CD4-positive, alpha-beta T cell treated with Interferon gamma for 1 hour (primary cell): Measurements from ENCODE around the gene CAMK2B.

Experiments
- DNase-seq: peaks from one replicate; pipeline ENCODE4 v3.0.0-alpha.2; 2020

The CAMK2B gene

DNA sequence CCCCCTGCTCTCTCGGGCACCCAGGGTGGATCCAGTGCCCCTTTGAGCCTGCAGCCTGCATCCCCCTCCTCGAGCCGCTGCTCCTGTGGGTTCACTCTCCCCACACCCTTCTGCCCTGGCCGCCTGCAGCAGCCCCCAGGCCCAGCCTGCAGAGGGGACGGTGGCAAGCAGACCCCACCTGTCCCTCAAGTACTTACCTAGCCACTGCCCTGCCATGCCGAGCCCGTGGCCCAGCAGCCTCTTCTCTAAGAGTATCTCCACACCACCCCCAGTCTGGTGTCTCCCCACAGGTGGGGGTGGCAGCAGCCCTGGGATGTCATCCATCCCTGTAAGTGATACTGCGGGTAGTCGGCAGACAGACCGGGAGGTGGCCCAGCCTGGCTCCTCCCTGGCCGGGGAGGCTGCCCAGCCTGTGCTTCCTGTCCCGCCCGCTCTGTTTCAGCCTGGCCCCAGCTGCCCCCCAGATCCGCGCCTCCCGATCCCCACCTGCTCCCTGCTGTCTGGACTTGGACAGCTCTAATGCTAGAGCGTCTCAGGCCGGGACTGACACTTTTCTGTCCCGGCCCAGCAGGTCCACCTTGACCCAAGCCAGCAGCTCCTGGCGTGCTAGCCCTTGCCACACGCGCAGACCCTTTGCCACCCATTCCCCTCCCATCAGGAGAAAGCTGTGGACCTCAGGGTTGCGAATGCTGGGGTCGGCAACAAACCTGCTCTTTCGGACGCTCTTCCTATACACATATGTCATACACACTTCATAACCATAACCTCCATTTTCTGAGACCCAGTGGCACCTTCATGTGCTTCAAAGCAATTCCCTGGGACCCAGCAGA lies 99.6 kb downstream of the CAMK2B start:
- no peak for DNase-seq

DNA sequence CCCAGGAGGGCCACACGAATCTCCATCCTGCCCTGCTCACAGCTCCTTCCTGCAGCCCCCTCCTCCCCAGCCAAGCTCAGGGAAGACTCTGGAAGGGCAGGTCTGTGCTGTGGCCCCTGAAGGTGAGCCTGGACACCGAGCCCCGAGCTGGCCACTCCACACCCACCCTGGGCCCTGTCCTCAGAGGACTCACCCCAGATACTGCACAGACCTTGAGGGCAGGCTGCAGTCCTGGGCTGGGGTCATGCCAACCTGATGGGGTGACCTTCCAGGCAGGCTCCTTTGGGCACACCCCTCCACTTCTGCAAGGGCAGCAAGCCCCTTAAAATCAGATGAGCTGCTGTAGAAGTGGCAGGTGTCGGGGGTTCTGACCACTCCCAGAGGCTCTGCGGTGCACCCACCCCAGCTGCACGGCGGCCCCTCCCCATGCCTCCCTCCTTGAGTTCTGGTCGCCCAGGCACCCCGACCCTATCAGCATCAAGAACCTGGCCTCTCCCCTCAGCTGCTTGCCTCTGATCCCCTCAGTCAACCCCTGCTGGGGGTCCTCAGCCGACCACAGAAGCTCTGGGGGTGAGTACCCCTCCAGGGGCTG lies 100.3 kb downstream of the CAMK2B start:
- DNase-seq, result no peak

DNA sequence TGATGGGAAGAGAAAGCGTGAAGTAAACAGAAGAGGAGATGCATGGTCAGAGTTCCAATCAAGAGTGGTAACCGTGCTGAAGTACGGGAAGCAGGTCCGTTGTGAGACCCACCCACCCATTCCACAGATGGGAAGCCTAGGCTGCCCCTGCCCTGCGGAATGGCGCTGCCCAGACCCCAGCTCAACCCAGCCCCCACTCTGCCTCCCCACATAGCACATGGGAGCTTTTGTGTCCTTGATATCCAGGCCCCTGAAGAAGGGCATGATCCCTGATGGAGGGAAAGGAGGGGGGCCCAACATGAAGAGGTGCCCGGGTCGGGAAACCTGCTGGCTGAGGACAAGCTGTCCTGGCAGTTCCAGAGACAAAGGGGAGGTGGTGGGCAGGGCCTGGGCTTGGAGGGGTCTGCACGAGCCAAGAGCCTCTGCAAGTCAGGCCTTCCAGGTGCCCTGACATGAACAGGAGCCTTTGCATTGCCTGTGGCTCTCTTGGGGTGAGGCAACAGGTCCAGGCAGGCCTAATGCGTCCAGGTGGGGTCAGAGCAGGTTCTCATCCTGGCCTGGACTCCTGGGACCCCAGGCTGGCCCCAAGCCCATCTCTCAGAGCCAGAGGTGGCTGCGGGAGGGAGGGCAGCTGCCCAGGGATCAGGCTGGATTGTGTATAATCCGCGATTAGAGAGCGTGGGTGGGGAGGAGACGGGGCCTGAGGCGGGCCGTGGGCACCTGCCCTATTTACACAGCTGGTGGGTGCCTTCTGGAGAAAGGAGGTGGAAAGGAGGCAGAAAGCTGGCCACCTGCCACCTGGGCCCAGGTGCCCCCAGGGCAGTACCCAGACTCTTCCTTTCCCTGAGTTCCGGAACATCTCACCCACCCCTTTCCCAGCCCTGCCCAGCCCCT lies 101.1 kb downstream of the CAMK2B start:
- no peak for DNase-seq

DNA sequence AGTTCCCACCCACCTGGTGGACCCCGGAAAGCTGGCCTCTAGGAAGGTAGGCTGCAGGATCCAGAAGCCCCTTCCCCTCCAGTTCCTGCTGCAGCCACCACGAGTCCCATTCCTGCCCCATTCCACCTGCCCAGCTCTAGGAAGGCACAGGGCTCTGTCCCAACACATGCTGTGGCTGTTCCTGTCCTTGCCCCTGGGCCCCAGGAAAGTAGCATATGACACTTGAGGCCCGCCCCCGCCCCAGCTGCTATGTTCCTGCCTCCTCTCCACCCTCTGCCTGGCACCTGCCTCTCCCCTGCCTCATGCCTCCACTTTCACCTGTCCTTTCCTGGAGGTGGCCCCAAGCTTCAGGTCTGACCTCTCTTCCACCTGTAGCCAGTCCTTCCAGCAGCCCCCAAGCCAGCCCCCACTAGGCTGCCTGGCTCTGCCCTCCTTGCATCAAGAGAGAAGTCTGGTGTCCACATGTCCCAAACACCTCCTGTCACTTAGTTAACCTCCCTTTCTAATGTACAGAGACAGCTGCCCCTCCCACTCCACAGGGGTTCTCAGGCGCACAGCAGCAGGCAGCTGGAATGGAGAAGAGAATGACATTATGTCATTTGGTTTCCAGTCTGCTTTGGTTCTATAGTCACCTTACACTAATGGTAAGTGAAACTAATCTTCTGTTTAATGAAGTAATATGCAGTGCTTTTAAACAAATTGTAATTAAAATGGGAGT lies 101.9 kb downstream of the CAMK2B start:
- DNase-seq, result no peak

DNA sequence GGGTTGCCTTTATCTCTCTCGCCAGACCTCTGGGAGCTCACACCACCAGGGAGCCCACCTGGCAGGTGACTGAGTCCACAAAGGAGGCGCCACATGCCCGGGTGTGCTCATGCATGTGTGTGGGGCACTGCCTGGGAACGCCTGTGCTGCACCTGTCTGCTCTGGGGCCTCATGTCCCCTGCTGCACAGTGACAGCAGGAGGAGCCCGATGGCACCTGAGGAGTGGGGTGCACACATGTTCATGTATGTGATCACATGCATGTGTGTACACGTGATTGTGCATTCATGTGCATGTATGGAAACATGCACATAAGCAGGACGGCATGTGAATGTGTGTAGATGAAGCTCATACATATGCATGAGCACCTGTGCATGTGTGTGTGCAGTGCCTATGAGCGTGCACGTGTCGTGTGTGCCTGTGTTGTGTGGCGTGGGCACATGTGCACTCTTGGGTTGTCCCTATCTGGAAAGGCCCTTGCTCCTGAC lies 102.6 kb downstream of the CAMK2B start:
- DNase-seq, result no peak

DNA sequence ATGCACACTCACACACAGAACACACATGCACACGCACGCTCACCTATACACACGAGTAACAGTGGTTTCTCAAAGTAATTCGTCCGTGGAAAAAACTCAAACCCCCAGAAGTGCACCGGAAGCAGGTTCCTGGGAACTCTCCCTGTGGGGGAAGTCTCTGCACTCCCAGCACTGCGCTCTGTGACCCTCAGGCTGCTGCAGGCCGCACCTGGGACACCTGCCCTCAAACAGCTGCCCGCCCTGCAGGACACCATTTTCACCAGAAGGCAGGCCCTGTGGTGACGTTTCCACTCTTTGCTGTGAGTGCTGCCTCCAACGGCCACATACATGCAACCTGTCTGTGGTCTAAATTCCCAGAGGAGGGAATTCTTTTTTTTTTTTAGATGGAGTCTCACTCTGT lies 103.3 kb downstream of the CAMK2B start:
- no peak for DNase-seq

DNA sequence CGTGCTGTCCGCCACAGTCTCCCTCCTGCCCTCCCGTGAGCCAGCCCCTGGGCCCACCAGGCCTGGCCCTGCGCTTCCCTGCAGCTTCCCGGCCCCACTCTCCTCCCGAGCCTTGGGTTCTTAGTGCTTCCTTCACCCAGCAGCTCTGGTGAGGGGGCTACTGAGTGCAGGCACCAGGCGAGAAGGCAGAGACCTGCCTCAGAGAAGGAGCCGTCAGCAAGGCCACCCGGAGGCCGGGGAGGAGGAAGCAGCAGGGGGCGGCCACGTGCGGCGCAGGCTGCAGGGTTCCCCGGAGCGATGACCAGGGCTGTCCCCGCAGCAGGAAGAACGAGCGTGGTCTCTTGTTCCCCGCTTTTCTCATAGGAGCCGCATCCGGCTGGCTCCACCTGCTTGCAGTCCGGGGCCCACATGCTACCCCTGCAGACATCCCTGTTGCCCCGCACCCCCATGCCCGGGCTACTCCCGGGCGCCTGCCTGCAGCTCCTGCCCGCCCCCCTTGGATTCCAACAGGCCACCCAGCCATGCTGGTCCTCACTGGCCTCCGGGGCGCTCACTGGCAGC lies 104.1 kb downstream of the CAMK2B start:
- DNase-seq, result no peak

DNA sequence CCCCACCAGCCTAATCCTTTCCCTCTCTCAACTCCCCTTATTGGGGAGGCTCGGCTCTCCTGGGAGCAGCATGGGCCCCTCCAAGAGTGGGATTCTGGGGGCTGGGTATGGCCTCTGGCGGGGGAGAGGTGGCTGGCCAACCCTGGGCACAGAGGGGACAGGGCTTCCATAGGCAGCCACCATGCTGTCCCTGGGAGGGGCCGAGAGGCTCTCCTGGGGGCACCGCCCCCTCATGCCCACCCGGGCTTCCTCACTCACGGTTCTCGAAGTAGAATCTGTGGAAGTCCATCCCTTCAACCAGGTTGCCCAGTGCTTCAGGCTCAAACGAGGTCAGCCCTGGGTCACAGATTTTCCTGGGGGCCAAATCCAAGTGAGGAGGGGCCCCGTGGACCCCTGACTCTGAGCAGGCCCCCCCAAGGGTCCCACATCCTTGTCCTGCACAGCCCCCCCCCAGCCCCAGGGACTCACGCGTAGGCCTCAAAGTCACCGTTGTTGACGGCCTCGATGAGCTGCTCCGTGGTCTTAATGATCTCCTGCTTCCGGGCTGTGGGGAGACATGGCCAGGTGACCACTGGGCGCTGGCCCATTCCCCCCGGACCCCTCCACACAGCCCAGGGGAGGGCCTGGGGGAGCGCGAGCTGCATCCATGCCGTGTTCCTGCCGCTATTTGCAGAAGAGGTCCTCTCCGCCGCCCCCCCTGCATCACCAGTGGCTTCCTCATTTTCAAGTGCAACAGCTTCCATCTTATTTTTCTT lies 104.9 kb downstream of the CAMK2B start:
- no peak for DNase-seq

DNA sequence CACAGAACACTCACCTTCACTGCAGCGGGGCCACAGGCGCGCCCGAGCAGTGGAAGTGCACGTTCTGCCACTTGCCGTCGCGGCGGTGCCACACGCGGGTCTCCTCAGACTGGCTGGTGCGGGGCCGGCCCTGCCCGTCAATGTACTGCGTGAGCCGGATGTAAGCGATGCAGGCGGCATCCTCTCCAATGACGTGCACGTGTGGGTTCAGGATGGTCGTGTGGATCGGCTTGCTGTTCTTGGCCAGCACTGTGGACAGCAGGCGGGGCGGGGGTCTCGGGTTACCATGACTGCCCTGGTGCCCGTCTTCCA lies 105.4 kb downstream of the CAMK2B start:
- no peak for DNase-seq

DNA sequence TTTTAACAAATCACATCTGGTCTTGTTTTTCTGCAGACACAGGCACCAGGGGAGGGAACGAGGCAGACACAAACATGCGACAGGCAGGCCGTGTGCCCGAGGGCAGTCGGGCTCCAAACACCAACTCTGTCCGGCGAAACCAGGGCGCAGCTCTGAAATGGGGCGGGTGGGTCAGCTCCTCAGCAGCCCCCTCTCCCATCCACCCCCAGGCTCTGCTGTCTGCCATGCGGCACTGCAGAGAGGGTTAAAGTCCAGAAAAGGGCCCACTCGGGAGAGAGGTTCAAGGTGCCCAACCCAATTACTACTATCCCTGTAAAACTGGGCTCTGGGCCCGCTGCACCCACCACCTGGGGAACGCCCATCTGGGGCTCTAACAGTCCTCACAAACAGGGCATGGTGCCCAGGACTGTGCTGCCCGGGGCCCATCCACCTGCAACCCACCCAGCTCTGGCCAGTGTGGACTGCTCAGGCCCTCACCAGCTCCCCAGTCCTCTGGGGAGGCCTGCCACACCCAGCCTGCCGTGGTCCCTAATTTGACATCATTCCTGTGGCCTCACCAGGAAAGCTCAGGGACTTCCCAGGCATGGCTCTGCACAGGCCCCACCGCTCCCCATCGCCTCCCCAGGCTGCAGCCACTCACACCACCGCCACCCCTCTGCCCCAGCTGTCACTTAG lies 105.9 kb downstream of the CAMK2B start:
- no peak for DNase-seq

DNA sequence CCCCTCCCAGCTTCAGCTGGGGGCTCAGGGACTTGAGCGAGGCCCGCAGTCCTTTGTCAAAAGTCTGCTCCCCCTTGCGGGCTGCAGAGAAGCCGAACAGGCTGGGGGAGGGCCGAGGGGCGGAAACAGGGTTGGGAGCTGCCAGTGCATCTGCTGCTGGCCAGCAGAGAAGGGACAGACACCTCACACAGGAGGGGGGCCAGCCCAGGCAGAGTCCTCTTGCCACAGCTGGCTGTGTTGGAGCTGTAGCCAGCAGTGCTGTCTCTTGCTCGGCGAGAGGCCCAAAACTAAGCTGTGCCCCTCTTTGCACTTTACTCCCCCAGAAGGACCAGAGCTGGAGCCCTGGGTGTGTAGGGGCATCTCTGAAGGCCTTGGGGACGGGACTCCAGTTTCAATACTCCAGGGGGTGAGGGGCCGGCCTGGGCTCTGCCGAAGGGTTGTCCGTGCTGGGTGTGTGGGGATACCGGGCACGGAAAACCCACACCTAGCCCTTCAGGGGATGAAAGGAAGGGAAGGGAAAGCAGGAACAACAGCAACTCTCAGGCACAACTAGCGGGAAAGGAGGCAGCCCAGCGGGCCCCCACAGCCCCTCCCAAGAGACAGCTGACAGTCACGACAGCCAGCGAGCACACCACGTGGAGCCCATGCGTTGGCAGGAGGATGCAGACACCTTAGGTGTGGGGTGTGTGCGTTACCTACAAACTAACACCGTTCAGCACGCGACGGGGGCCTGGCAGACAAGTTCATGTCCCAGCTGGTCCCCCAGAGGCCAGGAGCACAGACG lies 106.8 kb downstream of the CAMK2B start:
- DNase-seq, result no peak

DNA sequence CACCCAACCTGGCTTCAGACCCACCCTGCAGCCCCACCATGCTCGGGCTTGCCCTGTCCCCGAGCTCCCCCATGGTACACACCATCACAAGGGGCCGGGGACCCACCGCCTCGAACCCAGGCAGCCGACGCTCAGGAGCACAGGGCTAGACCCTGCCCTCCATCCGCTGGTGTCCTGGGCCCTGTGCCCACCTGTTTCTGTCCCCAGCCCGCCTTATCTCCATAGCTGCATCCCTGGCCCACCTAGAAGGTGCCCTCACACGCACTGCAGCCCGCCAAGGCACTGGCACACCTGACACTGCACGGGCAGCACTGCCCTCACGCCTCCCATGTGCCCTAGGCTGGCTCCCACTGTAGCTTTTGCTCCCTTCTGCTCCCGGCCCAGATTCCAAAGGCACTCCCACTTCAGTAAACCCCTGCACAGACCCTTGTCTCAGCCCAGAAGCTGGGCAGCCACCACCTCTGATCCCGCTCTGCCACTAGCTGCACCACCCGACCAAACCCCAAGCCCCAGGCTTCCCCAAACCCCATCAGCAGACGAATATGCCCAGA lies 107.5 kb downstream of the CAMK2B start:
- no peak for DNase-seq

DNA sequence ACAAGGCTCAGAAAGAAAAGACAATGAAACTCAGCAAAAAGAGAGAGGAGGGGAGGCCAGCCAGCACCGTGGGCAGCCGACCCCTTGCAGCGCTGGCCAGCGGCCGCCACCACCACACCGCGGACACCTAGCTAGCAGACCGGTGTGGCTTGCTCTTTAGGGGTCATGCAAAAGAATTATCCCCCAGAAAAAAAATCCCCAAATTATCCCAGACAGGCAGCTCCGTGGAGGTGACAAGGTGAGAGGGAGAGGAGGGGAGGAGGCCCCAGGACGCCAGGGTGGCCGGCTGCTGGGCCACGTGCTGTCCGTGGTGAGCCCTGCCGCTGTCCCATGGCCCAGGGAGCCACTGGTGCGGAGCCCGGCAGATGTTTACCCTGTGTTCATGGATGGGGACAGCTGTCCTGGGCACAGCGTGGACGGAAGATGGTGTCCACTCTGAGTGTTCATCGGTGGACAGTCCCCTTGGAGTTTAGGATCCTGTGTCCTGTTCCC lies 108.1 kb downstream of the CAMK2B start:
- DNase-seq, result no peak

DNA sequence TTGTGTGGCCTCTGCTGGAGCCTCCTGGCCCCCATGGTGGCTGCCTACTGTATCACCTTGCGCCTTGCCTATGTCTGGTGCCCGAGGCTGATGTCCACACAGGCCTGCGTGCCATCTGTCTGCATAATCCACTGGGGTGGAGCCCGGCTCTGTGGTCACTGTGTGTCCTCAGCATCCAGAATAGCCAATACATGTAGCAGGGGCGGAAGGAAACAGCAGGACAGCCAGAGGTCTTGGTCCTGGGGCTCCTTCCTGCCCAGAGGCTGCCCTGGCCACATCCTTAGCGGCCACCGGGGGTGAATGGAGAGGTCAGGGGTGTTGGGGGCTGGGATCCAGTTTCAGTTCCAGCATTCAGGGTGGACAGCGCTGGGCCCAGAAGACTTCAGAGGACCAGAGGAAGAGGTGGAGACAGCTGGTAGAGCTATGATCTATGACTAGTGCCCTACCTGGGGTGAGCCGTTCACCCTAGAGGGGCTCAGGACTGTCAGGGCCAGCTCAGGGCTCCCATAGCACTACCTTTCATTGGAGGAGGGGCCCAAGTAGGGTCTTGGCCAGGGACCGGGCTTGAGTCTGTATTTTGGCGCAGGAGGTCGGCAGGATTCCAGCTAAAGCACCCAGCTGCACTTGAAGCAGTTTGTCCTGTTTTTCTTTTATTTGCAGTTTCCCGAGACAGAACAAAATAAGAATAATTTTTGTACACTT lies 108.7 kb downstream of the CAMK2B start:
- DNase-seq, result no peak

DNA sequence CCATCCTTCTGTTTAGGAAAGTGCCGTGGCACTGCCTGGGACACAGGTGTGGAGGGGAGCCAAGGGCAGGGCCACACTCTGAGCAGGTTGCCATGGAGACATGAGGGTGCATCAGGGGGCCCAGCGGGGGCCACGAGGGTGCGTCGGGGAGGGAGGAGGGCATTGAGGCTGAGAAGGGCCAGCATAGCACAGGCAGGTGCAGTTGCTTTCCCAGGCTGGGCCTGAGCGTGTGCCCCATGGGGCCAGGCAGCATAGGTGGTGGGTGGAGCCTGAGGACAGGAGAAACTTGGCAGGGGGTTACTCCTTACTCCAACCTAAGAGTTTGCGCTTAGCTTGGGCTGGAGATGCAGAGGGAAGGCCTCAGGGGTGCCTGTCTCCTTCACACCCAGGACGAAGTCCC lies 109.4 kb downstream of the CAMK2B start:
- no peak for DNase-seq

DNA sequence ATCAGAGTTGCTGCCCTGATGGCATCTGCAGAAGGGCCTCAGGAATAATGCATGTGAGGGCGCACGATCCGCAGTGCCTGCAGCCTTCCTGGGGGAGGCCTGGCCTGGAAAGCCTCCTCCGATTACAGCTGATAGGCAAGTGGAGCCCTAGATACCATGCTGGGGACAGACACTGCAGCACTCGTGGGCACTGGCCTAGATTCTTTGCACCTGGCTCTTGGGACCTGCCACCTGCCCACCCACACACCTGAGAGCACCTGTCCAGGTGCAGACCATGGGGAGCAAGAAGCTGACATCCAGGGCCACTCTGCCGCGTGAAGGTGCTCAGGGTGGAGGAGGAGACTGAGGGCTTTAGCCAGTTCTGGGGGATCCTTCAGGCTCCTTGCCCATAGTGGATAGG lies 109.9 kb downstream of the CAMK2B start:
- DNase-seq, result no peak

DNA sequence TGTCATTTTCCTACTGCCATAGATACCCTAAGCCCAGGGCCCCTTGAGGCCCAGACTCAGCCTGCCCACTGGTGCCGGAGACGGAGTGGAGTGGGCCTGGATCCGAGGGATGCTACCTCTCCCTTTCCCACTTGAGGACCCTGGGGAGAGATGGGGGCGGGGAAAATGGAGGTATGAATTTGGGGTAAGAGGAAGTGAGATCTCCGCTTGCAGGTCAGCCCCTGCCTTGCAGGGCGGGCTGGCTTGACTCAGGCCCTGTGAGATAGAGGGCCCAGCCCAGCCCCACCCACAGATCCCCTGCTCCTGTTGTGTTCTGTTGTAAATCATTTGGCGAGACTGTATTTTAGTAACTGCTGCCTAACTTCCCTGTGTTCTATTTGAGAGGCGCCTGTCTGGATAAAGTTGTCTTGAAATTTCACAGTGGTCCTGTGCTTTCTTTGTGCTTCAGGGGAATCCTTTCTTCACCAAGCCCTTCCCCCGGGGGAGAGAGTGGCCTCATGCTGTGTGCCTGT lies 111.5 kb downstream of the CAMK2B start:
- no peak for DNase-seq

DNA sequence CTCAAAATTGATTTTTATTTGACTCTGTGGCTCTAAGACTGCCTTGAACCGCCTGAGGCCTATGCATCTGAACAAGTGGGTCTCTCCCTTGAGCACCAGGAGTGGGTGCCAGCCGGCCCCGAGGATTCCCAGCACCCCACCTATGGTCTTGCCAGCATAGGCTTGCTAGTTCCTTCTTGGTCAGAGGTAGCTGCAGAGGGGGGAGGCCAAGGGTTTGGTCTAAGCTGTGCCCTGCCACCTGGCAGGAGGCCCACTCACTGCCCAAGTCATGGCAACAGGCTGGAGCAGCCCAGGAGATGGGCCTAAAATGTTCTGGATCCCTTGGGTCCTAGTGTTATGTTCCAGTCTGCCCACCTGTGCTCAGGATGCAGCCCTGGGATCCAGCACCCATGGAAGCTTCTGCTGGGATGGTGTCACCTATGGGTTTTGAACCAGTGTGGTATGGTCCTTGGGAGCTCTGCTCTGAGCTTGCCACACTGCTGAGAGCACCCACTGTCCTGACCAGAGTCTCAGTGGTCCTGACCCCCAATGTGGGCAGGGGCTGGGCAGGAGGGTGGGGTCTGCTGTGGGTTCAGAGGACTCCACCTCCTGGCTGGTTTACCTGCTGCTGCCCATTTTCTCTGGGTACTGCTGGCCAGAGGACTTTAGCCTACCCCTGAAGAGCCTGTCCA lies 112.1 kb downstream of the CAMK2B start:
- DNase-seq, result no peak
